ENCODE measurements around the gene MYADML2. TPM values are rescaled to one million over a fixed set of nuclear protein-coding genes. Genes with fewer than 3 reads are reported as not detected.

MYADML2 gene
- total RNA-seq, 1 donor from 2014 or later, result 0.16 TPM

DNA sequence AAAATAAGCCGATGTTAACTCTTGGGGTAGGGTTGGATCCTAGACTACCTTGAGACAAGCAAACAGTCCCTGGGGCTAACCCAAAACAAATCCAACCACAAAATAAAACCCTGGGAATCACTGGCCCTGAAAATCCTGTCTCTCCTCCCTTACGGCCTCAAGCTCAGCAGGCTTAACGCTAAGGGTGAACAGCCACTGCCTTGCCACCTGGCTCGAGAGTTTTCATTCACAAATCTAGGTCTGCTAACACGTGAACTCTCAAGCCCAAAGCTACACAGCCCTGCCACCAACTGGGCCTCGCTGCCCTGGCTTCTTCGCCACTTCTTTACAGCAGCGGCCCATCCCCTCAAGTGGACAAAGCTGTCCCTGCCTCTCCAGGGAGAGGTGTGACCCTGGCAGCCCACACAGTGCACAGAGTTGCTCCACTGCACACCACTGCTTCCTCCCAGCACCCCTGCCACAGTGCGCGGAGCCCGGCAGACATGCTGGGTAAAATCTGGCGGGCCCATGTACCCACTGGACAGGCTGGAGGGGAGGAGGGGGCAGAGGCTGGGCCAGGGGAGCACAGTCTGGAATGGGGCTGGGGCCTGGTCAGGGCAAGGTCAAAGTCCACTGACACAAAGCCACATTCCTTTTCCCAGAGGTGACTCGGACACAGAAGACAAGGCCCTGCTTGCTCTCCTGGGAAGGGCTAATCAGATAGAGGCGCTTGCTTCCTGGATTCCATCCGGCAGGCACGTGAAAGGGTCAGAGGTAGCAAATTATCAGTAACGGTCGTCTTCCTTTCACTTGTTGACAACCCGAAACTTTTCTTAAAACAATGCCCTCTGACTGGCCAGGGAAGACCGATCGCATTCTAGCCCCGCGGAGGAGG lies 36.8 kb downstream of the MYADML2 start:
- no peak for DNase-seq

DNA sequence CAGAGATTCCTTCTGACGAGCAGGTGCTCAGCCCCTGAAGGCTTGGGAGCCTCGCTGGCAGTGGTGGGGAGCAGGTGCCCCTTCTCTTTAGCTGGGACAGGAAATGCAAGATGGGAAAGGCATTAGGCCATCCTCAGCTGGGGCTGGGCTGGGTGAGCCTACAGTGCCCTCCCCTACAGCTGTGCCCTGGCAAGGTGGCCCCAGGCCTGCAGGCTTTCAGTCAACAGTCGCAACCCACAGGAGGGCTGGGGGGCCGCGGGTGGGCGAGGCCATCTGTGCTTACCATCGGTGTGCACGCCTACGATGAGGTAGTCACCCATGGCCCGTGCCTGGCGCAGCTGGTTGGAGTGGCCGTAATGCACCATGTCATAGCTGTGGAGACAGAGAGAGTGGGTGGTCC lies 37.8 kb downstream of the MYADML2 start:
- DNase-seq, result no peak

DNA sequence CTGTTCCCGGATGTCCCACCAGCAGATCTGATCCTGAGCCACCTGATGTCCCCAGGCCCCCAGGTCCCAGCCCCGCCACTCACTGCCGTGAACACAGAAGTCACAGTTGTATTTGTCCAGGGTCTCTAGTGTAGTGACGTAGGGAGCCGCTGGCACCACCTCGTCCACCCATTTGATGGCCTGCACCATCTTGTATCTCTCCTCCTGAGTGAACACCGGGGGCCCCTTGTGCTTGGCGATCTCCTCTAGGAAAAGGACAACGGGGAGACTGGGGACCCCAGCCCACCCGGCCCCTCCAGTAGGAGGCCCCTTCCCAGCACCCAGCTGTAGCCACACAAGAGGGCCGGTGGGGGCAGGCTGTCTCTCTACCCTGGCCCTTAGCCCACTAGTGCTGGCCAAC lies 38.2 kb downstream of the MYADML2 start:
- no peak for DNase-seq

DNA sequence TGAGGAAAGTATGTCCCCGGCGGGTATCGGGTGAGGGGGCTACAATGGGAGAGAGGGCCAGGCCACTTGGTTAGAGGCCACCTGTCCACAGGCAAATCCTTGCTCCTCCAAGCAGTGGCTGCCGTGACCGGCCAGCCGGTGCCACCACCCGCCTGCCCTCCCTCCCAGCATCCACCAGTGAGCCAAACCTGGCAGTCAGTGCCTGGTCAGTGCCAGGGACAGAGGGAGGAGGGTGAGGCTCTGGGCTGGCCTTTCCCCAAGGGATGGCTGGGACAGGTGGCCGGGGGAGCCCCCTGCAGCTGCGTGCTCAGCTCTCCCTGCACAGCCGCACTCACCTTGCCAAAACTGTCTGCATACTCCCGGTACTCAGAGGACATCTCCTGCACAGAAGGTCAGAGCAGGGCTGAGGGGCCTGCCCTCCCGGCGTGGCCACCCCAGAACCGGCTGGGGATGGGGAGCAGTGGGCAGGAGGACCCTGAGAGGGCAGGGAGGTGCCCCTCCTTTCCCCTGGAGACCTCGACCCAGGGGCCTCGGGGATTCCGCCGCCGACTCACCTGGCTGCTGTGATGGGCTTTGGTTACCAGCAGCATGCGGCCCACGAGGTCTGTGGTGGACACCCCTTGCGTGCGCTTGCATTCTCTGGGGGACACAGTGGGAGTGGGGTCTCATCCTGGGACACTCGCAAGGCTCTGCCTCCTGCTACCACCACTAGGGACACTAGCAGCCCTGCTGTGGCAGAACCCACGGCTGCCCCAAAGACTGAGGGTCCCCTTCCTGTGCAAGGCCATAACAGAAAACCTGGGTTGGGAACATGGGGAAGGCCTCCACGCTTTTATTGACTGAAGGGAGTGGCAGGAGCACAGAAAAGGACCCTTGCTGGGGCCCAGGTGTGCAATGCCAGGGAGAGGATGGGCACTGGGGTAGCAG lies 39.6 kb downstream of the MYADML2 start:
- no peak for DNase-seq

DNA sequence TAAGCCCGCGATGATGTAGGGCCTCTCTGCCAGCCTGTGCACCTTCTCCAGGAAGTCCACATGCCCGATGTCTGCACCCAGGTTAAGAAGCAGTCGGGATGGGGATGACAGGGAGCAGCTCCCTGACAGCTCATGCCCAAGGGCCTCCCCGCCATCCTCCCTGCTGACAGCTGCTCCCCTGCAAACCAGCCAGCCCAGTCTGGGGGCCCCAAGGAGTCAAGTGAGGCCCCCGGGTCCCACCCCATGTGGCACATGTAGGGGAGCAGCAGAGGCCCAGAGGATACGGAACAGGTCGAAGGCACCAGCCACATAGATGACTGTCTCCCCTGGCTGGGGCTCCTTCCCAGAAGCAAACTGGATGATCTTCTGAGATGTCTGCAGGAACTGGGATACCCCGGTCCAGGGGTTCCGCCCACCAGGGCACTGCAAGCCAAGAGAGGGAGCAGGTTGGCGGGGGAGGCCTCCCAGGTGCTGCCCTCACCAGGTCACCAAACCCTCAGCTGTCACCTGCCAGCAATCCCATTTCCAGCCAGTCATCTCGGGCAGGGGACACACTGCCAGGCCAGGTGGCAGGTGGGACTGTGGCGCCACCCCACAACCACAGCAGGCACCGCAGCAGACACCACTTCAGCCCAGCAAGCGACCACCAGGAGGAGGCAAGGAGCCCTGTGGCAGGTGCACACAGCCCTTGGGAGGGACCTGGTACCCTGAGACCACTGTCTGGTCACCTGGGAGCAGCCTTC lies 40.4 kb downstream of the MYADML2 start:
- no peak for DNase-seq

DNA sequence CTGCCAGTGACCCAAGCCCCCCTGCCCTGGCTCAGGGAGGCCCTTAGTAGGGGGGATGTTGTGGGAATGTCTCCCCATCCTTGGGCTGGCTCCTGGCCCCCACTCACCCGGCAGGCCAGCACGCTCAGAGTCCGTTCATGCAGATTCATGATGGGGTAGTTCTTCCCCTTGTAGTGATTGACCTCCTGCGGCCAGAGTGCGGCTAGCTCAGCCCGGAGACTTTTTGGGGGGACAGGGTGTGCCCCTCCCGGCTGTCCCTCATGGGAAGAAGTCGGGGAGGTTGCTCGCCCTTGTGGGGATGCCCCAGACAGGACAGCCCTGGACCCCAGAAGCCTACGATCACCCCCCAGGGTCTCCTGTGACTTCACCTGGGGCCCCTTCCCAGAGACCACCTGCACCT lies 41.0 kb downstream of the MYADML2 start:
- no peak for DNase-seq

DNA sequence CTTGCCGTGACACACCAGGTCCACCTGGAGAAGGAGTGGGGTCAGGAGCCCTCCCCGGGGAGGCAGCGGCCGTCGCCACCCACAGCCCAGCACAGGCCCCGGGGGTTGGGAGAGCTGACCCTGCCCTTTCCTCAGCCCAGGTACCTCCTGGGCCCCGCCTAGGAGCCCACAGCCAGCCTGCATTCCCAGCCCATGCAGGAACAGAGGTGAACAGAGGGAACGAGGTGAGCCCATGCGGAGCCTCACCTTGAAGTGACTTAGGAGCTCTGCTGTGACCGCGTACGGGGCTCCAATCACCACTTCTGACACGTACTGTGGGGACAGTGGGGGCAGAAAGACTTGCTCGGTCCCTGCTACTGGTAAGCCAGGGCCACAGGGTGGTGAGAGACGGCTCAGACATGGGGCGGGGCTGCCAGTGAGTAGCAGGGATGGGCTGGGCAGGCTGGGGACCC lies 41.6 kb downstream of the MYADML2 start:
- DNase-seq, result no peak

DNA sequence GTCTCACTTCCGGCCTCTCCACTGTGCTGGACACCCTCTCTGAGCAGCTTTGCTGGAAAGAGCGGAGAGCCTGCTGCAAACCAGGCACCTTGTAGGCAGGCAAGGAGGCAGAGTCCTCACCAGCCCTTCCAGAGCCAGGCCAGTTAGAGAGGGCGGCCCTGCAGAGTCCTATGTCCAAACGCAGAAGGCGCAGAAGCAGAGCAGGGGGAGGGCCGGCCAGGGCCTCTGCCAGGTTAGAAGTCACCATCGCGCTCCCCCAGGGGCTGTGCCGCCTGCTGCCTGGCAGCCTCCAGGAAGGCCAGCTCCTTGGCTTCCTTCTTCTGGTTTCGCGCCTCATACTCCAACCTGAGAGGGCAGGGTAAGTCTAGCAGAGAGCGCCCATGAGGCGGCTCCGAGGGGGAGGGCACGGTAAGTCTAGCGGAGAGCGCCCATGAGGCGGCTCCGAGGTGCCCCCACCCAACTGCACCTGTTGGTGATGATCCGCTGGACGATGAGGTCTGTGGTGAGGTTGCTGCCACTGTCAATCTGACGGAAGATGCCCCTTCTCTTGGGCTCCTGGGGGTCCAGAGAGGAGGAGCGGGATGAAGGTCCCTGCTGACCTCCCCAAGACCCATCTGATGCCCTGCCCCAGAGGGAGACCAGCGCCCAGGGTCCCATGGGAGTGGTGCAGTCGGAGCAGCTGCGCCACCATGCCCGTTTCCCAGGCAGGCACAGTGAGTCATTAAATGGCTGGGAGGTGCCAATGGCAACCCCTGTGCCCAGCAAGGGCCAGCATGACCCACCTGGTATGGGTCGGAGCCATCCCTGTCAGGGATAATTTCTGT lies 42.2 kb downstream of the MYADML2 start:
- no peak for DNase-seq

DNA sequence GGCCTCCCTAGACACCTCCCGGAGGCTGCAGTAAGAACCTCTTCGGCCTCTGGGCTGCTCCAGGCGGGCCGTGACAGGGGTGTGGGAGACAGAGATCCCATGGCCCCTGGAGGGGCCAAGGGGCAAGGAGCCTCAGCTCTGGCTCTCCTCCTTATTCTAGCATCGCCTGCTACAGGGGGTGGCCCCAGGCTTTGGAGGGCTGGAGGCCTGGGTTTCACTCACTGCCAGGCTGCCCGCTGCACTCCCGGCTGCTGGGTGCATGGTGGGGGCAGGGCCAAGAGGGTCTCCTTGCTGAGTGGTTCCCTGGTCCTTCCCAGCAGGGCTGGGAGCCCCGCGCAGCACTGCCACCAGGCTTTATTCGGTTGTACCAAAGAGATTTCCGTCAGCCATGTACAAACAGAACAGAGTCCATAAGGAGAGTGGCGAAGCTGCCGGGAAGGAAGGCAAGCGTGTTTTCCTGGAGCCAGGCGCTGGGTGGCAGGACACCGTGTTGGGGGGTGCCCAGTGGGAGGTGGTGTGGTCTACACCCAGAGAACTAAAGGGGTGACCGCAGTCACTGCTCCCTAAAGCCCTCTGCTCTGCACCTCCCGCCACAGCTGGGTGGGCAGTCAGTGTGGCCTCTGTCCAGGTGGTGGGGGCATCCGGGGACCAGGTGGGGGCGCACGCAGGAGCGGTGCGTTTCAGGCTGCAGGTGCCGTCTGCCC lies 43.0 kb downstream of the MYADML2 start:
- DNase-seq, result no peak

DNA sequence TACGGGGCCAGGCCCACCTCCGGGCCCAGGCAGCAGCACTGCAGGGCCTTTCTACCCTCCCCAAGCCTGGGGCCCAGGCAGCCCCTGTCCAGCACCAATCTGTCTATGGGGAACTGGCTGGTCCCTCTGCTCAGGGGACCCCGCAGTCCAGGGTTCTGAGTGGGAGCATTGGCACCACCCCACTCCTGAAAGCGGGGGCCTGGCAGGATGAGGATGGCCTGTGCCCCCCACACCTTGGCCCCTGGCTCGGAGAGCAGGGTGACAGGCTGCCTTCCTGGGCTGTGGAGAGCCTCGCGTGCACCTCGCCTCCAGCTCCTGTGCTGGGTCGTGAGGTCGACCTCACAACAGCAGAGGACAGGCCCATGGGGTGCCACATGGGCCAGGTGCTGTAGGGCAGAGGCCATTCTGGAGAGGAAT lies 43.6 kb downstream of the MYADML2 start:
- DNase-seq, result no peak

DNA sequence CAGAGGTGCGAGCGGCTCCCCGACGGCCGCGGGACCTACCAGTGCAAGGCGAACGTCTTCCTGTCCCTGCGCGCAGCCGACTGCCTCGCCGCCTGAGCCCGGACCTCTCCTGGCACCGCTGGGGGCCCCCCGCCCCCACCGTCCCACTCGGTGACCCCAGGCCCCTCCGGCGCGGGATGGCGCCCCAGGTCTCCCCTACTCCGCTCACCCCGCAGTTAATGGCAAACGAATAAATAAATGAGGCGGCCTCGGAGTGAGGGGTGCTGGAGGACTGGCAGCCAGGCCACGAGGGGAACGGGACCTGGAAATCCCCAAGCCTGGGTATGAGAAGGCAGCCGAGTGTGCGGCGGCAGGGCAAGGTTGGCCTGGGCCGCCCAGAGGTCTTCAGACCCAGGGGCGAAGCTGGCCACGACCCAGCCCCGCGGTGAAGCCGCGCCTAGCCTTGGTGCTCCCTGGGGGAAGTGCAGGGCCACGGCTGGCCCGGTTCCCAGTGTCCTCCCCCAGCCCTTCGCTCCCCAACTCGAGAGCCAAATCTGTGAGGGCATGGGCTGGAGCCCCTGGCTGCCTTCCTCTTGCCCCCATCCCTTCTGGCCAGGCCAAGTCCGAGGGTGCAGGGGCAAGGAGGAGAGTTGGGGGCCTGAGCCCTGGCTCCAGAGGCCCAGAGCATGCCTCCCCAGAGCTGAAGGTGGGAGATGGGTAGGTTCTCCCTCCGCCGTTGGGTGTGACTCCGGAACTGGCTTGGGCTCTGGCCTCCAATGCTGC lies 44.2 kb downstream of the MYADML2 start:
- no peak for DNase-seq

DNA sequence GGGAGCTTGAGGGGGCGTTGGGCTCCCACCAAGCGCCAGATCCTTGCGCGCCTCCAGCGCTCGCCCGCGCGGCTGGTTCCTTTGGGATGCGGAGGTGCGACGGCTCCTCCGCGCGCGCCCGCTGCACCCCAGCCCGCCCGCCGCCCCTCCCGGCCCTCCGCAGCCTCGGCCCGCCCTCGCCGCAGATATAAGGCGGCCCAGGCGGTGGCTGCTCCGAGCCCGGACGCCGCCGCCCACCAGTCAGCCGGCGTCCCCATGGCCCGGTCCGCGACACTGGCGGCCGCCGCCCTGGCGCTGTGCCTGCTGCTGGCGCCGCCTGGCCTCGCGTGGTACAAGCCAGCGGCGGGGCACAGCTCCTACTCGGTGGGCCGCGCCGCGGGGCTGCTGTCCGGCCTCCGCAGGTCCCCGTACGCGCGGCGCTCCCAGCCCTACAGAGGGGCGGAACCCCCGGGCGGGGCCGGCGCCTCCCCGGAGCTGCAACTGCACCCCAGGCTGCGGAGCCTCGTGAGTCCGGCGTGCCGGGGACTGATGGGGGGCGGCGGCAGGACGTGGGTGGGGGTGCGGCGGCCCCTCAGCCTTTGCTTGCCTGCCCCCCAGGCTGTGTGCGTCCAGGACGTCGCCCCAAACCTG lies 44.9 kb downstream of the MYADML2 start, which contains the start of gene NPB:
Gene NPB (plus strand): TSS at position 216 of the 630 bp plus-strand sequence. CDS start 40 bp downstream, at position 256.
- no peak for DNase-seq

DNA sequence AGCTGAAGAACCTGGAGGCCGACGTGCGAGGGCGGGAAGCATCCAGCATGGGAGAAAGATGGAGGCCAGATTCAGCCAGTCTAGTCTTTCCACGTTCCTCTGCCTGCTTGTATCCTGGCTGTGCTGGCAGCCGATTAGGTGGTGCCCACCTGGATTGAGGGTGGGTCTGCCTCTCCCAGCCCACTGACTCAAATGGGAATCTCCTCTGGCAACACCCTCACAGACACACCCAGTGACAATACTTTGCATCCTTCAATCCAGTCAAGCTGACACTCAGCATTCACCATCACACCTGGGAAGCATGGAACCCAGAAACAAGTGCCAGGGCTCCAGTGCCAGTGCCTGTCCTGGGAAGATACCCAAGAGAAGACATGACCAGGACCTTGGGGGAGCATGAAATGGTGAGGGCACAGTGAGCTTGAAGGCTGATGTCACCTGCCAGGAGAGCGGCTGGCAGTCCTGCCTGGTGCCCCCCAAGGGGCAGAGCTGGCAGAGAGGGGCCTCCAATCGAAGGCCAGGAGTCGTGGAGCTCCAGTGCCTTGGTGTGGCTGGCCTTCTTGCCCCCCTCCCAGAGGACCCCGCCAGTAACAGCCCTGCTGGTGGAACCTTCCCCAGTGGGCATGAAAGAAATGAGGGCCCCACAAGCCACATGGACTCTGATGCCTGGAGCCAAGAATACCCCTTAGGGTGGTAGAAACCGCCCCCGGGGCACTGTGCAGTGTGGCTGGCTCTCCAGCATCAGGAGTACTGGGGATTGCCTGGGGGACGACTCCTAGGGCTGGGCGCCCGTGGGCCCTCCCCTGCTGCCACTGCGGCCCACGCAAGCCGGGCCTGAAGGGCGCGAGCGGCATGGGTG lies 45.6 kb downstream of the MYADML2 start:
- DNase-seq, result no peak

DNA sequence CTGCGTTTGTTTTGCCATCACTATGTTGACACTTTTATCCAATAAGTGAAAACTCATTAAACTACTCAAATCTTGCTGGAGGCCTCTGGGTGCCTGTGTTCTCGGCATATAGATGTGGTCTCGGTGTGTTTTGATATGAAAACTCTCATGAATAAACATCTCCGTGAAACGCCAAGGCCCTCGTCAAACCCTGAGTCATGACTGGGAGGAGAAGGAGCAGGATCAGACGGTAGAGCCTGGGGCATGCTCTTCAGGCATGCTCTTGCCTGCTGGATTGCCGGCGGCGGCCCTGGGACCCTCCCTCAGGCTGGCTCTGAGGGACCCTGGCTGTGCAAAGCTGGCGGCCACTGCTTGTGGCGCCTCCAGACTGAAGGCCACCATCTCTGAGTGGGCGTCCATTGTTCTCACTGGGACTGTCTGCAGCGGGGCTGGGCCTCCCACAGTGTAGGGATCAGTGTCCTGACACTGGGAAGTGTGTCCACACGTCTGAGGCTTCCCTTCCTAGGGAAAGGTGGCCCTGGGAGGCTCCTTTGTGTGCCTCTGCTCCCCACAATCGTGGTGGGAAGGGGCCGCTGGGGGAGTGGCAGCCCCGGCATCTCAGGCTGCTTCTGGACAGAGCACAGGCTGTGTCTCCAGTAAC lies 46.7 kb downstream of the MYADML2 start:
- DNase-seq, result no peak

DNA sequence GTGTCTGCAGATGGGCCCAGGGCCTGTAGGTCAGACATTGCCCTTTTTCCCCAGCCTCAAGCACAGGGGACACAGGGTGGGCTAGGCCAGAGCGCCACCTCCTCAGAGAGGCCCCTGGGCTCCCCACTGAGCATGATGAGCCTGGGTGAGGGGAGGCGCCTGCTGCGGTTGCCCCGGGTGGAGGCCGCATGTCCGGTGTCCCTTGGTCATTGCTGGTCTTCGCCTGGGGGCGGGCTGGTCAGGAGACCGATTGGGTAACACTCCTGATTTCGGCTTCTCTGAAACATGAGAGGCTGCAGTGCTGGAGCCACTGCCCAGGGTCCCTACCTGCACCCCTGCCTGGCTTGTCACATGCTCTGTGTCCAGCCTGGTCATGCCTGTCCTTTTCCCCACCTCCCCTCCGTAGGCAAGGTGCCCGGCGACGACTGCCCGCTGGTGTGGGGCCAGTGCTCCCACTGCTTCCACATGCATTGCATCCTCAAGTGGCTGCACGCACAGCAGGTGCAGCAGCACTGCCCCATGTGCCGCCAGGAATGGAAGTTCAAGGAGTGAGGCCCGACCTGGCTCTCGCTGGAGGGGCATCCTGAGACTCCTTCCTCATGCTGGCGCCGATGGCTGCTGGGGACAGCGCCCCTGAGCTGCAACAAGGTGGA lies 47.4 kb downstream of the MYADML2 start:
- no peak for DNase-seq

DNA sequence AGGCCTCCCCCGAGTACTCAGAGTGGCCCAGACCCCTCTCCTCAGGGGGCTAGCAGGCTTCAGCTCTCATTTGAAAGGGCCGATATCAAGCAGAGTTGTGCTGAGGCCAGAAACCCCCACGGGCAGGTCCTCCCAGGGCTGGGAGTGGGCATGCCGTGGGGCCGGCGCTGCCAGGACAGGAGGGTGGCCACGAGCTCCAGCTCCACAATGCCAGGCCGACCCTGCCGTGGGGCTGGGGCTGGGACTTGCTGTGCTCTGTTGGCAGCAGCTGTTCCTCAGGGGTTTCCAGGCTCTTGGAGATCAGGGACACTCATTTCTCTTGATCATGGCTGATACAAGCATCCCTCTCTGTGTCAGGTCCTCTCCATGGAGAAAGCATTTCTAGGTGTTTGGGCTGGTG lies 48.1 kb downstream of the MYADML2 start:
- no peak for DNase-seq
